ENCODE measurements around the gene DDX51.
"Not testable (repeated sequence)": the region's sequence is repeated elsewhere in the genome, so short reads cannot be mapped to it uniquely, and the experiment has no call there.

The DDX51 gene

DNA sequence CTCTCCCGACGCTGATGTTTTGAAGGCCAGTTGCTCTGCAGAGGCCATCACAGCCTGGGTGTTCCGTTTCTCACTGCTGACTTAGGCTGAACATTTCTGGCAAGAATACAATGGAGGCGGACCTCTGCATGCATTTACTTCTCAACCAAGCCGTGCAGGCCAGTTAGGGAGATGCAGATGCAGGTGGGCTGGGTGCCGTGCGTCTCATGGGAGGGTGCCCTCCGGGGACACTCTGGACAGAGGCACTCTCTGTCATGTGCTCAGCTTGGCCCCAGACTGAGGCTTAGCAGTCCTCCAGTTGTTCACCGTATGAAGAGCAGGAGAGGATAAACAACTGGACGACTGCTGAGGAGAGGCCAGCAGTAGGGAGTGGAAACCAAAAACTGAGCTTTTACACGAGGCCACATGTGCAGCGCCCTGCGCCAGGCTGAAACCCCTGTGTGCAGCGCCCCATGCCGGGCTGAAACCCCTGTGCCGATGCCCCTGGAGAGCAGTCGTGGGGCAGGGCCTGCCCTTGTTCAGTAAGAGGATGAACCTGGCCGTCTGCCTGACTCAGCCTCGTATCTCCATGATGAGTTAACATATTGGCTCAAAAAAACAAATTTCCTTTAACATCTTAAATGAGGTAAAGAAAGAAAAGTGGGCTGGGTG, 32.3 kb downstream of the DDX51 start:
- no peak for DNase-seq

DNA sequence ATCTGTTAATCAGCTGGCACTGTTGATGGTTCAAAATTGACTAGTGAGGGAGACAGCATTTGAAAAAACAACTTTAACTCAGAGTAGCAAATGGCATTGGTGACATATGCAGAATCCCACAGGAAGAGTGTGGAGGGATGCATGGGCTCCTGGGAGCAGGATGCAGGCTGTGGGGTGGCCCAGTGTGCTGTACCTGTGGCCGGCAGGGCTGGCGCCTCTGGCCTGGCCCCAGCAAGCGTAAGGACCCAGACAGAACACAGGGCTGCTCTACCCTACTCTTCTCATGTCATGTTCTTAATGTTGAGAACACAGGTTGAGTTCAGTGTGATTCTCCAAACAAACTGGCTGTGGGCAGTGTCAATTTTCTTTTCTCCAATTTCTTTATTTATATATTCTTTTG, 33.4 kb downstream of the DDX51 start:
- no peak for DNase-seq

DNA sequence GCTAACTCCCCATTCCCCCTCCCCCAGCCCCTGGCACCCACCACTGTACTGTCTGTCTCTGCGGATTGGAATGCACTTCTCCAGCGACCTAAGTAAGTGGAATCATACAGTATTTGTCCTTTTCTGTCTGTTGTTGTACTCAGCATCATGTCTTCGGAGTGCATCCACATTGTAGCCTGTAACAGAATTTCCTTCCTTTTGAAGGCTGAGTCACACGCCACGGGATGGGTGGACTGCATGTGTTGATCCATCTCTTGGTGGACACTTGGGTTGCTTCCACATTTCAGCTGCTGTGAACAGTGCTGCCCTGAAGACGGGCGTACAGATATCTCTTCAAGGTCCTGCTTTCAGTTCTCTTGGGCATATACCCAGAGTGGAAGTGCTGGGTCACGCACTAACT, 34.4 kb downstream of the DDX51 start:
- DNase-seq = no peak

DNA sequence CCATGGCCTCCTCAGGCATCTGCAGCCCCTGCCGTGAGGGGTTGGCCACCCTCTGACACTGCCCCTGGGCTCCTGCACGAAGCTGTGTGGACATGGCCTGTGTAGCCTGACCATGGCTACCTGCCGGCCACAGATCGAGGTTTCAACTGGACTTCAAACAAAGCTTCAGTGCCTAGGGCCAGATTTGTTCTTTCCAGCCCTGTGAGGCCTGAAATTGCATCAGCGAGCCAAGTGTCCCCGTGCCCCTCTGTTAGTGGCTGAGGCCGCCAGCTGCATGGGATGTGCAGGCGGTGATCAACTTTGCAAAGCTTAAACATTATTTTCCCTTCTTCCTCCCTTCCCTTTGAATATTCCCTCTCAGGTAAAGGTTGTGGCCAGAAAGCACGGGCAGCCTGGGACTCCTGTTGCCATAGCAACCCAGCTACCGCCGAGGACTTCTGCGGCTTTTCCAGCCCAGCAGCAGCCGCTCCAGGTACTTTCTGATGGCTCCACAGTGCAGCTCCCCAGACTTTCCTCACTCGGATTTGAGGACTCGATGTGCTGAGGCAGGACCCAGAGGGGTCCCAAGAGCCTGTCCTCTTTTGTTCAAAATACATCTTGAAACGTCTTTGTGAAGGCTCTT, 35.8 kb downstream of the DDX51 start:
- DNase-seq = no peak

DNA sequence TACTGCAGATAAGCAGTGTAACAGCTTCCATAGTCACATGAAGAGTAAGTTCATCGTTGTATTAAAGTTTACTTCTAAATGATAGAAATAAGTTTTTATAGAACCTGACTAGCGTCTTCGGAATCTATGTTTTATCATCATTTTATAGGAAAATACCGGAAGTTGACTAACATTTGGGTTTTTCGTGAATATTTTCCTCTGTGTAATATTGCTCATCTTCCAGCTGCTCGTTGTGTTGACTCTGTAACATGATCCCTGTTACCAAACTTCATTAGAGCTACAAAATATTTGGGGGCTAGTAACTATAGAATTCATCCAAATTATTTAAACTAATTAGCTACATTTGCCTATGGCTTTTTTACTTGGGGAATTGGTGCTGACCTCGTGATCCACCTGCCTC, 37.2 kb downstream of the DDX51 start:
- no peak for DNase-seq

DNA sequence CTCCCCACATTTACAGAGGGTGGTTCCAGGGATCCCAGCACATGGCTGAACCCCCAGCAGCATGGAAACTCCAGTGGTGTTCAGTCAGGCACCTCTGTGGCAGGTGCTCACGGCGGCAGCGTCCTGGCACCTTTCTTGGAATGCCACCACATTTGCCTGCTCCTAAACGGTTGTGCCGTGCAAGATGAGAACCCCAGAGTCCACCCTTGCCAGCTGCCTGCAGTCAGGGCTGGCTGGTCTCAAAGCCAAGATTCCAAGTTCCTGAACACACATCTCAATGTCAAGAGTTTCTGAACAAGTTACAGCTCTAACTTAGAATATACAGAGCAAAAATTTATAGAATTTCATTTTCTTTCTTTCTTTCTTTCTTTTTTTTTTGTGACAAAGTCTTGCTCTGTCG, 38.7 kb downstream of the DDX51 start:
- no peak for DNase-seq

DNA sequence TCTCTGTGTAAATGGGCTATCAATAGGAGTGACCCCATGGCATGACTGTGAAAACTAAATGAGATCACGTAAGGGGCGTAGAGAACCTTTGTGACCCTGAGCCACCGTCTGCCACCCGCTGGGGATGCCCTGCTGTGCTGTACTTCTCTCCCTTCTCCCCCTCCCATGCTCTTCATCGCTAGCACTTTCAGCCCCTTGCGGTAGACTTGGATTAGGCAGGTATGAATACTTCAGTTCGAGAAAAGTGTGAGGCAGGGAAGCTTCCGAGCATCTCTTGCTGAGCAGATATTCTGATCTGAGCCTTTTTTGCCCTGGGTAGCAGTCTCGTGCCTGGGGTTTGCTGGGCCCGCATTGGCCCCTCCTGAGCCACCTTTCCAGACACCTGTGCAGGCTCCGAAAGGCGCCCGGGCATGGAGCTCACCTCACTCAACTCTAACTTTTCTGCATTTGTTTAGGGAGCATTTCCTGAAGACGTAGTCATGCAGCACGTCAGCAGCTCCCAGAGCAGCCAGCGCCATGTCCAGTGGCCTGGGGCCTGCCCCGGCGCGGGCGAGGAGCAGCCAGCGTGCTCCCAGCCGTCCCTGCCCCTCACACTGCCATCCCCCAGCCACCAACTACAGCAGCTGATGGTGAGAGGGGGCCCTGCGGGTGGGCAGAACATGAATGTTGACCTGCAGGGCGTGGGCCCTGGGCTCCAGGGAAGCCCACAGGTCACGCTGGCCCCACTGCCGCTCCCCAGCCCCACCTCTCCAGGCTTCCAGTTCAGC, 40.4 kb downstream of the DDX51 start:
- no peak for DNase-seq

DNA sequence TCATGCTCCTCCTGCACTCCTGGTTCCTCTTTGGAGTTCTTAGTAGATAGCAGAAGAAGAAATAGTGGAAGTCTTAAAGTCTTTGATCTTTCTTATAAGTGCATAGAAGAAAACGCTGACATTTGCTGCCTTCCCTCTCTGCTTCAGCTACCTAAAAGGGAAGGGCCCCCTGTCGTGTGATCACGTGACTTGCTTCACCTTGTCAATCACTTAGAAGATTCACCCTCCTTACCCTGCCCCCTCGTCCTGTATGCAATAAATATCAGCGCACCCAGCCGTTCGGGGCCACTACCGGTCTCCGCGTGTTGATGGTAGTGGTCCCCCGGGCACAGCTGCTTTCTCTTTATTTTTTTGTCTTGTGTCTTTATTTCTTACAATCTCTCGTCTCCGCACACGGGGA, 41.0 kb downstream of the DDX51 start:
- not testable (repeated sequence) for DNase-seq

DNA sequence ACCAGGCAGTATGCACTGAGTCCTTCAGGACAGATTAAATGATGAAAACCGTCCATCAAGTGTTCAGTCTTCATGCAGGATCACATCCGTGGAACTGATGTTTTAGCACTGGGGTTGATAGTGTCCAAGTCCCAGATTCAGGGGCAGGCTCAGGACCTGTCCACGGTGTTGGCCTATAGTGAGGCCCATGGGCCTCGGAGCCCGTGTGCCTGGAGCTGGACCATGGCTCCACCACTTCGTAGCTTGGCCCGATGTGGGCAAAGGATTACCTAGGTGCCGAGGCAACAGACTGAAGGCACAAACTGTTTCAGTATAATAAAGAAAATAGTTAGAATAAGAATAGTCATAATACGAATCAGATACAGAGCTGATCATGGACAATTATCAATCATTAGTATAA, 41.8 kb downstream of the DDX51 start:
- no peak for DNase-seq

DNA sequence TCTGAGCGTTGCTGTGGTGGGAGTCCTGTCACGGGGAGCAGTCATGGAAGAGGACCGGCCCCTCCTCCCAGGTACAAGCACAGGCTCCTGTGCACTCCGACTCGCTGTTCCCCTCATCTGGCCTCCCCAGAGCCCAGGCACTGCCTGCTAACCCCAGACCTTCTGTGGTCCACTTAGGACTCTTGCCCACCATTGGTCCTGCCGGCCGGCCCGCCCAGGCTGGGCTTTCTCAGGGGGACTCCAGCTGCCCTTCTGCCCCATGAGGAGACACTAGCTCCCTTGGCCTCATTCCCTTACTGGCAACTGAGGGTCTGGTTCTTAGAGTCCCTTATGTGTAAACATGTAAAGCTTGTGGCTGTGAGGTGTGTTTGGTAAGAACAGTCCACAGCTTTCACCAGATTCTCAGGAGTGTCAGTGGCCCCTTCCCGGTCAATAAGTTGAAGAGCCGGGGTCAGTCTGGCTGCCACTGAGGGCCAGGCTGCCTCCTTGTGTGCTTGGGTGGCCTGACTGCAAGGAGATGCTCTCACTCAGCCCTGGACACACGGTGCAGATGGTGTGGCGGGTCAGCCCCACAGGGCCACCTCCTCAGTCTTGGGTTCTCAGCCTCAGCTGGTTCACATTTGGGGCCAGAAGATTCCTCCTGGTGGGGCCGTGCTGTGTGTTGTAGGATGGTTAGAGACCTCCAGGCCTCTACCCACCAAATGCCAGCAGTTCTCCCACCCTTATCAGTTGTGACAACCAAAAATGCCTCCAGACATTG, 43.6 kb downstream of the DDX51 start:
- no peak for DNase-seq

DNA sequence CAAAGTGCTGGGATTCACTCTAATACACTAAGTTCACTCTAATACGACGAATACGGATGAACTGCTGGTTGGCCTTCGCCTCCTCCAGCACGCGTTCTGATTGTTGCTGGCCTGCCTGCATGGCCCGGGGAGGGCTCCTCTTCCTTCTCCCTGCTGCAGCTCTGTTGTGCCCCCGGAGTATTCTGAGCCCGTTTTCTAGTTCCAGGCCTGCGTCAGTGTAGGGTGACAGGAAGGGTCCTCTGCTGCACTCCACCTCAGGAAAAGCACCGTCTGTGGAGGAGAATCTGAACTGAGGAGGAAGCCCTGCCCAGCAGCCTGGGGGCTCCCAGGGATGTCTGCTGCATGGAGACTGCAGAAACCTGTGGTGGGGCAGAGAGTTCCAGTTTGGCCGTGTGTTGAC, 44.4 kb downstream of the DDX51 start:
- DNase-seq = no peak

DNA sequence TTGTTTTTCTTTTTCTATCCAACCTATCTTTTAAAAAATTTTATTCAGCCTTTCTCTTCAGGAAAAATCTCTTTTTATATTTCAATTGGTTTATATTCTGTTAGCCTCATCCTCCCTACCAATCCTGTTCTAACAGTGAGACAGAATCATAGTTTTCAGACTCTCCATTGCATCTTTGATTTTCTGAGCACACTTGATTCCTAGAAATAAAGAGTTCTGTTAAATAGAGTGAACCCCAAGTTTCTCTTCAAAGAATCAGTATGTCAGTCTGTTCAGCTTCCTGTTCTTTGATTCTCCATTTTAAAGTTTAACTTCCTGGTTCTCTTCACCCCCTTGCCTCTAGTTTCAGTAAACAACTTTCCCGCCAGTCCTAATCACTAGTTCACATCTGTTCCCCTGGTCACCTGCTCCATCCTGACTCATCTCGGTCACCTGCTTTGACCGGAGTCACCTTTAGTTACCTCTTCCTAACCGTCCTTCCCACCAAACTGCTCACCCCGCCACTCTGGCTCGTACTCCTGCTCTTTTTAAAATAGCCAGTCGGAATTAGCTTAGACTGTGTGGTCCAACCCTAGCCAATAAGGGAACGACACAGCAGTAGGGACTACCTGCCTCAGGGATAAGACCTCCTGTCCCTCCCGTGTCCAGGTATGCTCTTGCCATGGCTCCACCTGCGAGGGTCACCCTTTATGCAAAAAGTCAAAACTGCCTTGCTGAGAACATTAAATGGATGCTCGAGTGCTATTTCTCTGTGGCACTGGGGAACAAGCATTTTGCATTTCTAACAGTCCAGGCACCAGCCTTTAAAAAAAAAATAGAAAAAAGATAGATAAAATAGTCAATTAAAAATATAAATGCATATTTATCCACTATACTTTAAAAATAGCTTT, 48.4 kb downstream of the DDX51 start:
- DNase-seq = no peak

DNA sequence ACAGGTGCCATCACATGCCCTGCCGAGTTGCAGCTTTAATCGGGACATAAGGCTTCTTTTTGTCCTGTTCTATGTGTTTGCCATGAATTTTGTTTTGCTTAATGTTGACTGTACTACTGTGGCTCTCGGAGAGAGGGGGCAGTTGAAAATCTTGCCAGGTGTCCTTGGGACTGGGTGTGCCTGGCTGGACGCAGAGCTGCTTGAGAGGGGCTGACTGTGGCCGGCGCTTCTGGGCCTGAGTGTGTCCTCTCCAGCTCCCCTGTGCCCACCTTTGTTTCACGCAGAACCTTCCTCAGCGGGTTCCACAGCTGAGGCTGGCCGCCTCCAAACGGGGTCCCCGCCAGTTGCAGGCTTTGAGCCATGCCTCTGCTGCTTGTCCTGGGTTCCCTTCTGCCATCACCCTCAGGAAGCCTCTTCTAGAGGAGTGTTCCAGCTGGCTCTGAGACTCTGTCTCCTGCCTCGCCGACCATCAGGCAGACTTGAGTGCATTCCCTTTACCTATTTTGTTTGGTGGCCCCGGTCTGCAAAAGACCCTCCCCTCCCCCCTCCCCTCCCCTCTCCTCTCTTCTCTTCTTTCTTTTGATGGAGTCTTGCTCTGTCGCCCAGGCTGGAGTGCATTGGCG, 49.7 kb downstream of the DDX51 start:
- DNase-seq = no peak

DNA sequence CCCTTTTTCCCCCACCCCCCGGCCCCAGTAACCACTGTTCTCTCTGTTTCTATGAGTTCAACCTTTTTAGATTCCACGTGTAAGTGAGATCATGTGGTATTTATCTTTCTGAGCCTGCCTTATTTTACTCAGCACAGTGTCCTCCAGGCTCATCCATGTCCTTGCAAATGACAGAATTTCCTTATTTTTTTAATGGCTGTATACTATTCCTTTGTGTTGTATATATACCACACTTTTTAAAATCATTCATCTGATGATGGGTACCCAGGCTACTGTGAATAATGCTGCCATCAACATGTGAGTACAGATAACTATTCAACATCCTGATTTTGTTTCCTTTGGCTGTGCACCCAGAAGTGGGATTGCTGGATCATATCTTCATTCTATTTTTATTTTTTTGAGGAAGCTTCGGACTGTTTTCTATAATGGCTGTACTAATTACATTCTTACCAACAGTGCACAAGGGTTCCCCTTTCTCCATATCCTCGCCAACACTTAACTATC, 54.7 kb downstream of the DDX51 start:
- DNase-seq = no peak
